Right ventricle myocardium inferior (tissue), 1 donor: ENCODE measurements around the gene PDS5A. TPM values are rescaled to one million over a fixed set of nuclear protein-coding genes. Genes with fewer than 3 reads are reported as not detected.
"Not testable (repeated sequence)": the region's sequence is repeated elsewhere in the genome, so short reads cannot be mapped to it uniquely, and the experiment has no call there.

Source experiments
- ATAC-seq: fragments of 200-7000 bp; cut with Tn5 transposase; one replicate; pipeline ENCODE4 v1.9.1; 2020; ENCODE audit warnings: mild to moderate bottlenecking, moderate library complexity
- DNase-seq: peaks from one replicate; pipeline ENCODE4 v3.0.0; 2021; ENCODE audit errors: missing footprints
- intact Hi-C: fragments of 100-400 bp; cut with DNase I; formaldehyde crosslinking; loops from one replicate; pipeline ENCODE4 v1.11.0; 2022
- total RNA-seq: library from RNA; stranded (reverse); fragmentation: NEBNext Ultra II Directional; extraction: Animal tissue kit (Norgen Biotek cat#: 25700); gene quantifications from one replicate; pipeline ENCODE4 v1.2.1, GENCODE V29; 2021
- donor health status: DM: no; HTN: yes; CAD: no; lungs with severe emphysema.

Gene PDS5A
- total RNA-seq, 1 donor from 2014 or later, result 32.6 TPM

- ATAC-seq (peak; percentile 63), DNase-seq (no peak)
- intact Hi-C loops, result no loop called here
Observed at GRCh38 chr4:39928538-39928937, 49.2 kb downstream of the PDS5A start.

GRCh38 chr4:39924014-39924413 is 53.7 kb downstream of the PDS5A start:
- intact Hi-C loops, result no loop called here
- DNase-seq, result no peak

DNA sequence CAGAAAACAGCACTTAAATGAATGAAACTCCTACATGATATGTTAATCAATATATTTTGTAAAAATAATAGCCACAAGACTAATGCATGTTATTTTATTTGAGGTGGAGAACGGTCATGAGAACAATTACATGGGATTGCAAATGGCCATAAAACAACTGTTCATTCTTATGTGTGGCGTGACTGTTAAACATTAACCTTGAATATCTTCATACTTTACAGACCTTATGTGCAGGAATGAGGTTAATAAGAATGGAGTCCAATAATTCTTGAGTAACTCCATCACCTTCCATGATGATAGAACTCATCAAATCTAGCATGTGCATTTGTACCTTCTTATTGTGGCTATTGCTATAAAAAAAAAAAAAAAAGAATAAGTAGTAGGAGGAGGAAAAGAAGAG is 55.3 kb downstream of the PDS5A start:
- no peak for ATAC-seq
- intact Hi-C loops, result no loop called here
- DNase-seq, result no peak

More at GRCh38 chr4:39924014-39924413, 53.7 kb downstream of the PDS5A start:
- ATAC-seq, result no peak

GRCh38 chr4:39913471-39913870 is 64.2 kb downstream of the PDS5A start:
- ATAC-seq, result no peak
- intact Hi-C loops, result no loop called here
- no peak for DNase-seq

GRCh38 chr4:39910064-39910463 is 67.6 kb downstream of the PDS5A start:
- ATAC-seq (no peak), DNase-seq (no peak)
- intact Hi-C loops, result no loop called here

- DNase-seq (no peak), ATAC-seq (no peak)
- intact Hi-C loops, result no loop called here
Observed at GRCh38 chr4:39908284-39908683, 69.4 kb downstream of the PDS5A start.

- intact Hi-C loops, result no loop called here
- ATAC-seq, result no peak
- DNase-seq, result no peak
Observed at GRCh38 chr4:39905656-39906055, 72.1 kb downstream of the PDS5A start.

DNA sequence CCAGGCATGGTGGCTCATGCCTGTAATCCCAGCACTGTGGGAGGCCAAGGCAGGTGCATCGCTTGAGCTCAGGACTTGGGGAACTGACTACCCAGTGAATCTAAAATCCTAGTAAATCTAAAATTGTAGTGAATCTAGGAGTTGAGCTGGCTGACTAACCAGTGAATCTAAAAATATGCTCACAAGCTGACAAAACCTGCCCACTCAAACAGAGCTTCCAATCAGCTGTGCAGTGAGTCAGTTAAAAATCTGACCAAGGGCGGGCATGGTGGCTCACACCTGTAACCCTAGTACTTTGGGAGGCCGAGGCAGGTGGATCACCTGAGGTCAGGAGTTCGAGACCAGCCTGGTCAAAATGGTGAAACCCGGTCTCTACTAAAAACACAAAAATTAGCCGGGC is 72.7 kb downstream of the PDS5A start:
- ATAC-seq, DNase-seq, intact Hi-C loops: not testable (repeated sequence)

GRCh38 chr4:39900966-39901365 is 76.7 kb downstream of the PDS5A start:
- no peak for DNase-seq
- no peak for ATAC-seq
- intact Hi-C loops, result no loop called here

GRCh38 chr4:39899291-39899690 is 78.4 kb downstream of the PDS5A start:
- intact Hi-C loops, result no loop called here

GRCh38 chr4:39898015-39898414 is 79.7 kb downstream of the PDS5A start:
- no peak for ATAC-seq
- no peak for DNase-seq
- intact Hi-C loops, result no loop called here

More at GRCh38 chr4:39899291-39899690, 78.4 kb downstream of the PDS5A start:
- DNase-seq (no peak), ATAC-seq (no peak)

- DNase-seq (no peak), ATAC-seq (no peak)
- intact Hi-C loops, result no loop called here
Observed at GRCh38 chr4:39893693-39894072, 84.0 kb downstream of the PDS5A start.

DNA sequence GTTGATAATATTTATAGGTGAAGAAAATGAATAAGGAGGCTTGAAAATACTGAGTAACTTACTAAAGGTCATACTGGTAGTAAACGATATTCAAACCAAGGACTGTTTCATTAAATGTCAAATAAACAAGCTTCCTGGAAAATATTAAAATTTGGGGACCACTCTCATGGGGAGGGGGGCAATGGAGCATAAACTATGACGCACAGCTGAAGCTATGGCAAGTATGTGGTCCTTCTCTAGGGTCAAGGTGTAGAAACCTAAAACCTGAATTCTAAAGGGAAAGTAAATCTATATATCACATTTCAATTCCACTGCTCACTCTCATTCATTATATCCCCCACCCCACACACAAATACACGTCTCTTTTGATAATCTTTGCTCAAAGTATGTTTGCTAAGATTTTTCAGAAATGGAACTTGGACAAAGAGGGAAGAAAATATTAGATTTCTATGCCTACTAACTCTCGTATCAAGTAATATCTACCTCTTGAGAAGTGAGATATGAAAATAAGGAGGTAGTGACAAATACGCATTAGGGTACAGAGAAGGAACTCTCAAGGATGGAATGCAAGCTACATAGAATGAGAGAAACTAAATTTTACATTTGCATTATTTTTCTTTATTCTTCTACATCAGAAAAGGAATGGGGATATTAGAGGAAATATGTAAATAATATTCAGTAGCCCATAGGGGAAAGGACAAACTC is 84.6 kb downstream of the PDS5A start:
- intact Hi-C loops, result no loop called here
- ATAC-seq (no peak), DNase-seq (no peak)

DNA sequence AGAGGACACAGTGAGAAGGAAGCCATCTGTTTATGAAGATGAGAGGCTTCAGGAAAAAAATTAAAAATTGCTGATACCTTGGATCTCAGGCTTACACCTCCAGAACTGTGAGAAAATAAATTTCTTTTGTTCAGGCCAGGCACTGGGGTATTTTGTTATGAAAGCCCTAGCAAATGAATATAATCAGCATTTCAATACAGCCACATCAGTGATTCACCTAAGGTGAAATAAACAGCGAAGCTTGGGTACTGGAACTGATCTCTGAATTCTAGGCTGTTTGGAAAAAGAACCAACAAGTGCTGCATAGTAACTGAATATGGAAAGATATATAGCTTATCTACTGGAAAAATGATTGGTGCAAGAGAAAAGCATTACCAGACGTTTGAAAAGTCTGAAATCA is 88.5 kb downstream of the PDS5A start:
- DNase-seq (no peak), ATAC-seq (no peak)
- intact Hi-C loops, result no loop called here

GRCh38 chr4:39888541-39888940 is 89.2 kb downstream of the PDS5A start:
- ATAC-seq, result no peak
- DNase-seq, result no peak
- intact Hi-C loops, result no loop called here

DNA sequence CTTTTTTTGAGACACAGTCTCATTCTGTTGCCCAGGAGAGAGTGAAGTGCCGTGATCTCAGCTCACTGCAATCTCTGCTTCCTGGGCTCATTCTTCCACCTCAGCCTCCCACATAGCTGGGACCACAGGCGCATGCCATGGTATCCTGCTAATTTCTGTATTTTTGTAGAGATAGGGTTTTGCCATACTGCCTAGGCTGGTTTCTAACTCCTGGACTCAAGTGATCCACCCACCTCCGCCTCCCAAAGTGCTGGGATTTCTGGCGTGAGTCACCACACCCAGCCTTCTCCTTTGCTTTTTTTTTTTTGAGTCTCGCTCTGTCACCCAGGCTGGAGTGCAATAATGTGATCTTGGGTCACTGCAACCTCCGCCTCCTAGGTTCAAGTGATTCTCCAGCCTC is 94.1 kb downstream of the PDS5A start:
- DNase-seq (no peak), ATAC-seq (no peak)
- intact Hi-C loops, result no loop called here

GRCh38 chr4:39881789-39882188 is 95.9 kb downstream of the PDS5A start:
- ATAC-seq, result no peak
- intact Hi-C loops, result no loop called here
- no peak for DNase-seq

DNA sequence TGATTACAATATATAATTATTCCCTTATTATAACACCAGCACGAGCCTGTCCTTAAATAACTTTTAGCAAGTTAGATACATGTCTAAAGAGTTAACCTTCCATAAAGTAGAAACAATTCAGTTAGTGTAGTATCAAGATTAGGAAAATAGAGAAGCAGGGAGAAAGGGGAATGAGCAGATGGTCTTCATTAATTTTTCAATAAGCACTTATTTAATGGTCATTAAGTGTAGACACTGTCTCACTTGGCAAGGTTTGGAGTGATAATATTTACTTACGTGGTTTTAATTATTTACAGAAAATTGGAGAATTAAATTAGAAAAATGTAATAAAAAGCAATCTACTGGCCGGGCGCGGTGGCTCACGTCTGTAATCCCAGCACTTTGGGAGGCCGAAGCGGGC is 99.7 kb downstream of the PDS5A start:
- ATAC-seq, result no peak
- no peak for DNase-seq
- intact Hi-C loops, result no loop called here

DNA sequence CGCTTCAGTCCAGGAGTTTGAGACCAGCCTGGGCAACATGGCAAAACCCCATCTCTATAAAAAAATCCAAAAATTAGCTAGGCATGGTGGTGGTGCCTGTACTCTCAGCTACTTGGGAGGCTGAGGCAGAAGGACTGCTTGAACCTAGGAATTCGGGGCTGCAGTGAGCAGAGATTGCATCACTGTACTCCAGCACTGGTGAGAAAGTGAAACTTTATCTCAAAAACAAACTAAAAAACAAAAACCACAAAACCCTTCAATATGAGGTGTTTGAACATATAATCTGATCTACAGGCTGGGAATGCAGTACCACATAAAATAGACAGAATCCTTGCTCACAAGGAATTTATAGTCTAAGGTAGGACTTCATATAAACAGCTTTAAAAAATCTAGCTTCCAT is 103.9 kb downstream of the PDS5A start:
- DNase-seq (no peak), ATAC-seq (no peak)
- intact Hi-C loops, result no loop called here

- ATAC-seq, result no peak
- intact Hi-C loops, result no loop called here
- DNase-seq, result no peak
Observed at GRCh38 chr4:39865280-39865679, 112.4 kb downstream of the PDS5A start.

DNA sequence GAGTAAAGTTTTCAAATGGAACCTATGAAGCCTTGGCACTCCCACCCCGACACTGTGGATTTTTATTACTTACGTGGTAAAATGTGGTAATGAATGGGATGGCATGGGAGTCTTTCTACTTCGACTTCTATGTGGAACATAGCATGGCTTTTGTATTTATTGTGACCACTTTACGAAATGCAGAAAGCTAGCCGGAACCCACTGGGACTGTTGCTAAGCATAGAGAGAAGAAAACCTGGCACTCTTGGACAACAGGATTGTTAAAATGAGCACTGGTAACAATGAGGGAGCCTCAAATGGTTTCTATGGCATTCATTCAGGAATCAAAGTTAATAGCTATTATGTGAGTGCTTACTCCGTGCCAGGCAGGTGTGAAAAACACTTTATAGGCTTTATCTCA is 113.3 kb downstream of the PDS5A start:
- DNase-seq, result no peak
- intact Hi-C loops, result no loop called here
- no peak for ATAC-seq
